GM23248 (cell line): Measurements from ENCODE around the gene HSD17B14. TPM values are rescaled to one million over a fixed set of nuclear protein-coding genes. Genes with fewer than 3 reads are reported as not detected.

Experiments used
- polyA plus RNA-seq: library from polyadenylated mRNA; unstranded; fragments of >200 nt; fragmentation: Nextera tagmentation; extraction: Ambion mirVana; gene quantifications from 2 replicates; pipeline ENCODE4 v1.2.1, GENCODE V29; 2016
- small RNA-seq: library from RNA; depleted of rRNA; stranded (forward); fragments of <200 nt; gene quantifications from one replicate; pipeline ENCODE3, GENCODE V24; 2014; ENCODE audit warnings: low read depth, low replicate concordance
- total RNA-seq: library from RNA; depleted of rRNA; stranded (reverse); fragments of >200 nt; shearing (Covaris generic); gene quantifications from 2 replicates; pipeline ENCODE4 v1.2.3, GENCODE V29; 2014; rRNA removed

Gene HSD17B14
- total and polyA plus RNA-seq, 2 experiments from 2014 or later = 2.6 to 4.4 TPM

Small RNAs within 50 kb of the gene (small RNA-seq; reads per million reads assigned to genes)
- gene RNU6-317P = not detected

Other genes starting within 250 kb of the HSD17B14 start
Only the 30 nearest of the 33 such genes appear.
- gene FAM83E, start 221.4 kb downstream of the HSD17B14 start, total RNA-seq = not detected in 2 replicates
- gene FAM83E, start 221.4 kb downstream of the HSD17B14 start, polyA plus RNA-seq = not detected in 2 replicates
- 1,266 and 1,345 TPM in 2 replicates for gene RPL18, start 217.3 kb downstream of the HSD17B14 start, total RNA-seq
- 659 and 663 TPM in 2 replicates for gene RPL18, start 217.3 kb downstream of the HSD17B14 start, polyA plus RNA-seq
- 5.2 and 7.2 TPM in 2 replicates for gene SPHK2, start 217.0 kb downstream of the HSD17B14 start, total RNA-seq
- 9.9 and 11.4 TPM in 2 replicates for gene SPHK2, start 217.0 kb downstream of the HSD17B14 start, polyA plus RNA-seq
- gene DBP, start 199.1 kb downstream of the HSD17B14 start, total RNA-seq = 5.9 and 6.7 TPM in 2 replicates
- 3.3 and 3.7 TPM in 2 replicates for gene DBP, start 199.1 kb downstream of the HSD17B14 start, polyA plus RNA-seq
- 1.1 and 1.6 TPM in 2 replicates for gene CA11, start 190.3 kb downstream of the HSD17B14 start, total RNA-seq
- gene CA11, start 190.3 kb downstream of the HSD17B14 start, polyA plus RNA-seq = 2.7 and 3.5 TPM in 2 replicates
- gene NTN5, start 163.5 kb downstream of the HSD17B14 start, total RNA-seq = 0.32 TPM in 1 of 2 replicates, not detected in the other
- gene NTN5, start 163.5 kb downstream of the HSD17B14 start, polyA plus RNA-seq = not detected in 2 replicates
- not detected in 2 replicates for gene FUT2, start 140.5 kb downstream of the HSD17B14 start, total RNA-seq
- gene FUT2, start 140.5 kb downstream of the HSD17B14 start, polyA plus RNA-seq = 0.24 and 0.25 TPM in 2 replicates
- 0.22 TPM in 1 of 2 replicates, not detected in the other for gene MAMSTR, start 116.8 kb downstream of the HSD17B14 start, total RNA-seq
- gene MAMSTR, start 116.8 kb downstream of the HSD17B14 start, polyA plus RNA-seq = 2.7 and 3.1 TPM in 2 replicates
- not detected in 2 replicates for gene RASIP1, start 95.9 kb downstream of the HSD17B14 start, total RNA-seq
- 0.09 and 0.44 TPM in 2 replicates for gene RASIP1, start 95.9 kb downstream of the HSD17B14 start, polyA plus RNA-seq
- not detected in 2 replicates for gene IZUMO1, start 89.6 kb downstream of the HSD17B14 start, total RNA-seq
- not detected in 2 replicates for gene IZUMO1, start 89.6 kb downstream of the HSD17B14 start, polyA plus RNA-seq
- gene FUT1, start 83.8 kb downstream of the HSD17B14 start, total RNA-seq = not detected in 2 replicates
- not detected in 2 replicates for gene FUT1, start 83.8 kb downstream of the HSD17B14 start, polyA plus RNA-seq
- gene FGF21, start 81.0 kb downstream of the HSD17B14 start, total RNA-seq = not detected in 2 replicates
- not detected in 2 replicates for gene FGF21, start 81.0 kb downstream of the HSD17B14 start, polyA plus RNA-seq
- 29.7 and 34.7 TPM in 2 replicates for gene BCAT2, start 25.5 kb downstream of the HSD17B14 start, total RNA-seq
- 48.5 and 51.2 TPM in 2 replicates for gene BCAT2, start 25.5 kb downstream of the HSD17B14 start, polyA plus RNA-seq
- 12.3 and 14.2 TPM in 2 replicates for gene PLEKHA4, start 32.1 kb upstream of the HSD17B14 start, total RNA-seq
- gene PLEKHA4, start 32.1 kb upstream of the HSD17B14 start, polyA plus RNA-seq = 16.6 and 19.4 TPM in 2 replicates
- 63.8 and 71.3 TPM in 2 replicates for gene PPP1R15A, start 35.9 kb upstream of the HSD17B14 start, total RNA-seq
- 78.9 and 83.0 TPM in 2 replicates for gene PPP1R15A, start 35.9 kb upstream of the HSD17B14 start, polyA plus RNA-seq
- not detected in 2 replicates for gene TULP2, start 62.3 kb upstream of the HSD17B14 start, total RNA-seq
- gene TULP2, start 62.3 kb upstream of the HSD17B14 start, polyA plus RNA-seq = not detected in 2 replicates
- 362 and 401 TPM in 2 replicates for gene NUCB1, start 63.8 kb upstream of the HSD17B14 start, total RNA-seq
- gene NUCB1, start 63.8 kb upstream of the HSD17B14 start, polyA plus RNA-seq = 412 and 438 TPM in 2 replicates
- not detected in 2 replicates for gene DHDH, start 97.2 kb upstream of the HSD17B14 start, total RNA-seq
- not detected in 2 replicates for gene DHDH, start 97.2 kb upstream of the HSD17B14 start, polyA plus RNA-seq
- 106 and 119 TPM in 2 replicates for gene BAX, start 118.4 kb upstream of the HSD17B14 start, total RNA-seq
- gene BAX, start 118.4 kb upstream of the HSD17B14 start, polyA plus RNA-seq = 92.7 and 97.3 TPM in 2 replicates
- 2,276 and 2,848 TPM in 2 replicates for gene FTL, start 128.8 kb upstream of the HSD17B14 start, total RNA-seq
- 8,171 and 8,242 TPM in 2 replicates for gene FTL, start 128.8 kb upstream of the HSD17B14 start, polyA plus RNA-seq
- 78.4 and 80.1 TPM in 2 replicates for gene GYS1, start 156.8 kb upstream of the HSD17B14 start, total RNA-seq
- 85.6 and 92.6 TPM in 2 replicates for gene GYS1, start 156.8 kb upstream of the HSD17B14 start, polyA plus RNA-seq
- 177 TPM in 2 replicates for gene RUVBL2, start 157.4 kb upstream of the HSD17B14 start, total RNA-seq
- 129 and 130 TPM in 2 replicates for gene RUVBL2, start 157.4 kb upstream of the HSD17B14 start, polyA plus RNA-seq
- gene LHB, start 180.6 kb upstream of the HSD17B14 start, total RNA-seq = not detected in 2 replicates
- 0.54 and 0.85 TPM in 2 replicates for gene LHB, start 180.6 kb upstream of the HSD17B14 start, polyA plus RNA-seq
- not detected in 2 replicates for gene CGB3, start 187.8 kb upstream of the HSD17B14 start, total RNA-seq
- gene CGB3, start 187.8 kb upstream of the HSD17B14 start, polyA plus RNA-seq = 0.76 TPM in 1 of 2 replicates, not detected in the other
- not detected in 2 replicates for gene CGB2, start 195.4 kb upstream of the HSD17B14 start, total RNA-seq
- 0.75 TPM in 1 of 2 replicates, not detected in the other for gene CGB2, start 195.4 kb upstream of the HSD17B14 start, polyA plus RNA-seq
- 3.2 and 4.2 TPM in 2 replicates for gene CGB1, start 200.4 kb upstream of the HSD17B14 start, total RNA-seq
- 1.3 TPM in 1 of 2 replicates, not detected in the other for gene CGB1, start 200.4 kb upstream of the HSD17B14 start, polyA plus RNA-seq
- not detected in 2 replicates for gene CGB5, start 207.4 kb upstream of the HSD17B14 start, total RNA-seq
- 1.3 and 1.7 TPM in 2 replicates for gene CGB5, start 207.4 kb upstream of the HSD17B14 start, polyA plus RNA-seq
- 4.5 TPM in 1 of 2 replicates, not detected in the other for gene CGB8, start 212.6 kb upstream of the HSD17B14 start, total RNA-seq
- 1.9 and 2.0 TPM in 2 replicates for gene CGB8, start 212.6 kb upstream of the HSD17B14 start, polyA plus RNA-seq
- gene CGB7, start 221.3 kb upstream of the HSD17B14 start, total RNA-seq = 0.38 and 0.54 TPM in 2 replicates
- 2.2 and 2.8 TPM in 2 replicates for gene CGB7, start 221.3 kb upstream of the HSD17B14 start, polyA plus RNA-seq
- gene NTF4, start 228.3 kb upstream of the HSD17B14 start, total RNA-seq = not detected in 2 replicates
- gene NTF4, start 228.3 kb upstream of the HSD17B14 start, polyA plus RNA-seq = 0.51 TPM in 1 of 2 replicates, not detected in the other